ENCODE measurements around the gene PRKCH. TPM values are rescaled to one million over a fixed set of nuclear protein-coding genes. Genes with fewer than 3 reads are reported as not detected.

PRKCH gene
- total and polyA plus RNA-seq, 2 of the 13 experiments (the other 11 are each of a cell fraction or from before 2014, with no cell fraction given): 0.48 to 1.3 TPM

GRCh38 chr14:61537563-61538463 is 216.4 kb downstream of the PRKCH start (continued):
- no peak for TF ChIP-seq ZNF687 (CRISPR knock-in tag; IDR thresholded peaks at IDR 0.05)
- TF ChIP-seq HDAC2 (CRISPR knock-in tag; IDR thresholded peaks at IDR 0.05): peak; percentile 74
- no peak for TF ChIP-seq ZNF546 (CRISPR knock-in tag; conservative IDR thresholded peaks at IDR 0.05)
- no peak for TF ChIP-seq ZNF776 (CRISPR knock-in tag; IDR thresholded peaks at IDR 0.05)
- no peak for TF ChIP-seq WIZ (CRISPR knock-in tag; IDR thresholded peaks at IDR 0.05)
- peak; percentile 78; the same call in 1 of the 2 replicates for TF ChIP-seq IKZF5 (CRISPR knock-in tag; IDR thresholded peaks at IDR 0.05)
- peak; percentile 80; the same call in 1 of the 2 replicates for TF ChIP-seq TBX3 (IDR thresholded peaks at IDR 0.05; ENCODE audit: borderline replicate concordance)
- TF ChIP-seq MIXL1 (CRISPR knock-in tag; IDR thresholded peaks at IDR 0.05): no peak
- TF ChIP-seq ZNF550 (CRISPR knock-in tag; IDR thresholded peaks at IDR 0.05; ENCODE audit: borderline replicate concordance): no peak
- no peak for TF ChIP-seq SMARCE1 (IDR thresholded peaks at IDR 0.05; ENCODE audit: borderline replicate concordance)
- peak; percentile 90; the same call in 1 of the 2 replicates for TF ChIP-seq TFAP4 (IDR thresholded peaks at IDR 0.05; ENCODE audit: borderline replicate concordance, low read depth)
- TF ChIP-seq MTF2 (CRISPR knock-in tag; IDR thresholded peaks at IDR 0.05; ENCODE audit: borderline replicate concordance): no peak
- TF ChIP-seq ZNF484 (CRISPR knock-in tag; IDR thresholded peaks at IDR 0.05; ENCODE audit: borderline replicate concordance, low read depth): no peak
- no peak for TF ChIP-seq HNRNPUL1 (IDR thresholded peaks at IDR 0.05; ENCODE audit: low read depth, low read length)
- no peak for TF ChIP-seq ZBTB39 (CRISPR knock-in tag; IDR thresholded peaks at IDR 0.05)
- no peak for TF ChIP-seq SATB2 (CRISPR knock-in tag; IDR thresholded peaks at IDR 0.05)
- 0 out of 2 replicates have a peak, but pooled peaks have one; percentile 31 for TF ChIP-seq SP5 (CRISPR knock-in tag; IDR thresholded peaks at IDR 0.05; ENCODE audit: borderline replicate concordance, low read depth)
- no peak for TF ChIP-seq SPEN (CRISPR knock-in tag; IDR thresholded peaks at IDR 0.05; ENCODE audit: low read depth)
- no peak for TF ChIP-seq GPN1 (CRISPR knock-in tag; IDR thresholded peaks at IDR 0.05; ENCODE audit: borderline replicate concordance)
- no peak for TF ChIP-seq HMGA1 (CRISPR knock-in tag; conservative IDR thresholded peaks at IDR 0.05)
